ENCODE data around the gene YY1.

- no peak for TF ChIP-seq CTCF (IDR thresholded peaks at IDR 0.05; ENCODE audit: borderline replicate concordance, extremely low read depth, low read length, poor library complexity, severe bottlenecking)
- TF ChIP-seq EZH2 (IDR thresholded peaks at IDR 0.05; ENCODE audit: borderline replicate concordance, low read depth, low read length, severe bottlenecking), result no peak
These were observed 26.2 kb upstream of the YY1 start for GRCh38 chr14:100212476-100213333.
